Measurements from ENCODE around the gene PREB.

GRCh38 chr2:27143285-27143684 is 8.8 kb upstream of the PREB start:
- TF ChIP-seq, protein P1, sequence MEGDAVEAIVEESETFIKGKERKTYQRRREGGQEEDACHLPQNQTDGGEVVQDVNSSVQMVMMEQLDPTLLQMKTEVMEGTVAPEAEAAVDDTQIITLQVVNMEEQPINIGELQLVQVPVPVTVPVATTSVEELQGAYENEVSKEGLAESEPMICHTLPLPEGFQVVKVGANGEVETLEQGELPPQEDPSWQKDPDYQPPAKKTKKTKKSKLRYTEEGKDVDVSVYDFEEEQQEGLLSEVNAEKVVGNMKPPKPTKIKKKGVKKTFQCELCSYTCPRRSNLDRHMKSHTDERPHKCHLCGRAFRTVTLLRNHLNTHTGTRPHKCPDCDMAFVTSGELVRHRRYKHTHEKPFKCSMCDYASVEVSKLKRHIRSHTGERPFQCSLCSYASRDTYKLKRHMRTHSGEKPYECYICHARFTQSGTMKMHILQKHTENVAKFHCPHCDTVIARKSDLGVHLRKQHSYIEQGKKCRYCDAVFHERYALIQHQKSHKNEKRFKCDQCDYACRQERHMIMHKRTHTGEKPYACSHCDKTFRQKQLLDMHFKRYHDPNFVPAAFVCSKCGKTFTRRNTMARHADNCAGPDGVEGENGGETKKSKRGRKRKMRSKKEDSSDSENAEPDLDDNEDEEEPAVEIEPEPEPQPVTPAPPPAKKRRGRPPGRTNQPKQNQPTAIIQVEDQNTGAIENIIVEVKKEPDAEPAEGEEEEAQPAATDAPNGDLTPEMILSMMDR (conservative IDR thresholded peaks at IDR 0.05; ENCODE audit: low read length): no peak
- TF ChIP-seq EZH2phosphoT487 (IDR thresholded peaks at IDR 0.05; ENCODE audit: borderline replicate concordance, low read depth, low read length): no peak
